Measurements from ENCODE around the gene POC1B. TPM values are rescaled to one million over a fixed set of nuclear protein-coding genes. Genes with fewer than 3 reads are reported as not detected.

The POC1B gene
- total RNA-seq, 1 experiment from 2014 or later = 17.8 TPM

DNA sequence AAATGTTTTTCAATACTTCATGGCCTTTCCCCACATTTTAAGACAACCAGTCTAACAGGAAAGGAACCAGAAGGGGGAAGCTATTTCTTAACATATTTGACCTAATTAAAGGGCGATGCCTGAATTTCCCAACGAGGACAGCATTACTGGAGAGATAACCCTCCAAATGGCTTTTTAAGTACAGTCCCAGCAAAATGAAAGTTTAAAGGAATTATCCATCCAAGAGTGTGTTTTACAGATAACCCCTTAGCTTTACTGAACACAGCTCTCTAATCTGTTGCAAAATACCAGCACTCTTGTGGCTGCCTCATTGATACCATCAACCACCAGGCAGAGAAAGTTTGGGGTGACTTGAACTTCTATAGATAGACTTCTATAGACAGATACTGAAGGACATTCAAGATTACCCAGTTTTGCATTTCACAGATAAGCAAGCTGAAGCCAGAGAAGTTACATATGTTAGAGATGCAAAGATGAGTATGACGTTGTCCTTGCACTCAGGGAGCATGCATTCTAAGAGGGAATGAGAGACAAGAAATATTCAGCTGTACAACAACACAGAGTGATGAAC, 132.2 kb downstream of the POC1B start (continued):
- TF ChIP-seq CTCF (IDR thresholded peaks at IDR 0.05) (no peak), TCF7 (CRISPR knock-in tag; IDR thresholded peaks at IDR 0.05; ENCODE audit: low read depth) (no peak), ZBTB21 (CRISPR knock-in tag; IDR thresholded peaks at IDR 0.05; ENCODE audit: borderline replicate concordance) (no peak)

- H3K4me3 Mint-ChIP-seq = no peak overlapping the region
- no peak for TF ChIP-seq ZNF423 (CRISPR knock-in tag; IDR thresholded peaks at IDR 0.05)
- TF ChIP-seq ATF3 (CRISPR knock-in tag; conservative IDR thresholded peaks at IDR 0.05) = no peak
- no peak for TF ChIP-seq ZNF317 (CRISPR knock-in tag; IDR thresholded peaks at IDR 0.05; ENCODE audit: borderline replicate concordance, low read depth)
- TF ChIP-seq NR3C1 (CRISPR knock-in tag; conservative IDR thresholded peaks at IDR 0.05; ENCODE audit: low read depth) = no peak
- TF ChIP-seq RORB (CRISPR knock-in tag; IDR thresholded peaks at IDR 0.05) = no peak
- TF ChIP-seq, protein P1, sequence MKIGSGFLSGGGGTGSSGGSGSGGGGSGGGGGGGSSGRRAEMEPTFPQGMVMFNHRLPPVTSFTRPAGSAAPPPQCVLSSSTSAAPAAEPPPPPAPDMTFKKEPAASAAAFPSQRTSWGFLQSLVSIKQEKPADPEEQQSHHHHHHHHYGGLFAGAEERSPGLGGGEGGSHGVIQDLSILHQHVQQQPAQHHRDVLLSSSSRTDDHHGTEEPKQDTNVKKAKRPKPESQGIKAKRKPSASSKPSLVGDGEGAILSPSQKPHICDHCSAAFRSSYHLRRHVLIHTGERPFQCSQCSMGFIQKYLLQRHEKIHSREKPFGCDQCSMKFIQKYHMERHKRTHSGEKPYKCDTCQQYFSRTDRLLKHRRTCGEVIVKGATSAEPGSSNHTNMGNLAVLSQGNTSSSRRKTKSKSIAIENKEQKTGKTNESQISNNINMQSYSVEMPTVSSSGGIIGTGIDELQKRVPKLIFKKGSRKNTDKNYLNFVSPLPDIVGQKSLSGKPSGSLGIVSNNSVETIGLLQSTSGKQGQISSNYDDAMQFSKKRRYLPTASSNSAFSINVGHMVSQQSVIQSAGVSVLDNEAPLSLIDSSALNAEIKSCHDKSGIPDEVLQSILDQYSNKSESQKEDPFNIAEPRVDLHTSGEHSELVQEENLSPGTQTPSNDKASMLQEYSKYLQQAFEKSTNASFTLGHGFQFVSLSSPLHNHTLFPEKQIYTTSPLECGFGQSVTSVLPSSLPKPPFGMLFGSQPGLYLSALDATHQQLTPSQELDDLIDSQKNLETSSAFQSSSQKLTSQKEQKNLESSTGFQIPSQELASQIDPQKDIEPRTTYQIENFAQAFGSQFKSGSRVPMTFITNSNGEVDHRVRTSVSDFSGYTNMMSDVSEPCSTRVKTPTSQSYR (CRISPR knock-in tag; IDR thresholded peaks at IDR 0.05) = no peak
- TF ChIP-seq EMX1 (CRISPR knock-in tag; IDR thresholded peaks at IDR 0.05) = no peak
- no peak for TF ChIP-seq TCF7 (CRISPR knock-in tag; IDR thresholded peaks at IDR 0.05; ENCODE audit: low read depth)
- TF ChIP-seq MAX (CRISPR knock-in tag; IDR thresholded peaks at IDR 0.05) = no peak
- no peak for TF ChIP-seq SMAD3 (CRISPR knock-in tag; IDR thresholded peaks at IDR 0.05; ENCODE audit: borderline replicate concordance)
- no peak for TF ChIP-seq ZBTB21 (CRISPR knock-in tag; IDR thresholded peaks at IDR 0.05; ENCODE audit: borderline replicate concordance)
- no peak for TF ChIP-seq ZNF425 (CRISPR knock-in tag; conservative IDR thresholded peaks at IDR 0.05)
- TF ChIP-seq NR1H2 (CRISPR knock-in tag; IDR thresholded peaks at IDR 0.05) = no peak
- TF ChIP-seq NFATC4 (CRISPR knock-in tag; IDR thresholded peaks at IDR 0.05) = no peak
- TF ChIP-seq, protein P2, sequence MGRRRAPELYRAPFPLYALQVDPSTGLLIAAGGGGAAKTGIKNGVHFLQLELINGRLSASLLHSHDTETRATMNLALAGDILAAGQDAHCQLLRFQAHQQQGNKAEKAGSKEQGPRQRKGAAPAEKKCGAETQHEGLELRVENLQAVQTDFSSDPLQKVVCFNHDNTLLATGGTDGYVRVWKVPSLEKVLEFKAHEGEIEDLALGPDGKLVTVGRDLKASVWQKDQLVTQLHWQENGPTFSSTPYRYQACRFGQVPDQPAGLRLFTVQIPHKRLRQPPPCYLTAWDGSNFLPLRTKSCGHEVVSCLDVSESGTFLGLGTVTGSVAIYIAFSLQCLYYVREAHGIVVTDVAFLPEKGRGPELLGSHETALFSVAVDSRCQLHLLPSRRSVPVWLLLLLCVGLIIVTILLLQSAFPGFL (CRISPR knock-in tag; IDR thresholded peaks at IDR 0.05; ENCODE audit: borderline replicate concordance) = no peak
- TF ChIP-seq, protein P3, sequence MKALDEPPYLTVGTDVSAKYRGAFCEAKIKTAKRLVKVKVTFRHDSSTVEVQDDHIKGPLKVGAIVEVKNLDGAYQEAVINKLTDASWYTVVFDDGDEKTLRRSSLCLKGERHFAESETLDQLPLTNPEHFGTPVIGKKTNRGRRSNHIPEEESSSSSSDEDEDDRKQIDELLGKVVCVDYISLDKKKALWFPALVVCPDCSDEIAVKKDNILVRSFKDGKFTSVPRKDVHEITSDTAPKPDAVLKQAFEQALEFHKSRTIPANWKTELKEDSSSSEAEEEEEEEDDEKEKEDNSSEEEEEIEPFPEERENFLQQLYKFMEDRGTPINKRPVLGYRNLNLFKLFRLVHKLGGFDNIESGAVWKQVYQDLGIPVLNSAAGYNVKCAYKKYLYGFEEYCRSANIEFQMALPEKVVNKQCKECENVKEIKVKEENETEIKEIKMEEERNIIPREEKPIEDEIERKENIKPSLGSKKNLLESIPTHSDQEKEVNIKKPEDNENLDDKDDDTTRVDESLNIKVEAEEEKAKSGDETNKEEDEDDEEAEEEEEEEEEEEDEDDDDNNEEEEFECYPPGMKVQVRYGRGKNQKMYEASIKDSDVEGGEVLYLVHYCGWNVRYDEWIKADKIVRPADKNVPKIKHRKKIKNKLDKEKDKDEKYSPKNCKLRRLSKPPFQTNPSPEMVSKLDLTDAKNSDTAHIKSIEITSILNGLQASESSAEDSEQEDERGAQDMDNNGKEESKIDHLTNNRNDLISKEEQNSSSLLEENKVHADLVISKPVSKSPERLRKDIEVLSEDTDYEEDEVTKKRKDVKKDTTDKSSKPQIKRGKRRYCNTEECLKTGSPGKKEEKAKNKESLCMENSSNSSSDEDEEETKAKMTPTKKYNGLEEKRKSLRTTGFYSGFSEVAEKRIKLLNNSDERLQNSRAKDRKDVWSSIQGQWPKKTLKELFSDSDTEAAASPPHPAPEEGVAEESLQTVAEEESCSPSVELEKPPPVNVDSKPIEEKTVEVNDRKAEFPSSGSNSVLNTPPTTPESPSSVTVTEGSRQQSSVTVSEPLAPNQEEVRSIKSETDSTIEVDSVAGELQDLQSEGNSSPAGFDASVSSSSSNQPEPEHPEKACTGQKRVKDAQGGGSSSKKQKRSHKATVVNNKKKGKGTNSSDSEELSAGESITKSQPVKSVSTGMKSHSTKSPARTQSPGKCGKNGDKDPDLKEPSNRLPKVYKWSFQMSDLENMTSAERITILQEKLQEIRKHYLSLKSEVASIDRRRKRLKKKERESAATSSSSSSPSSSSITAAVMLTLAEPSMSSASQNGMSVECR (CRISPR knock-in tag; IDR thresholded peaks at IDR 0.05; ENCODE audit: borderline replicate concordance) = no peak
- no peak for TF ChIP-seq JAZF1 (CRISPR knock-in tag; IDR thresholded peaks at IDR 0.05)
- no peak for TF ChIP-seq ELF4 (CRISPR knock-in tag; IDR thresholded peaks at IDR 0.05; ENCODE audit: low read depth)
- H3K4me1 Mint-ChIP-seq = peaks cover 11% of the 10 kb centered on the region
- ChIA-PET CTCF (no interaction called here), POLR2A (no interaction called here)
- no peaks in the 10 kb centered on the region for H3K9me3 Mint-ChIP-seq
- DNase-seq (ENCODE audit: low spot score) (no peak), ATAC-seq (no peak)
- H3K36me3 Mint-ChIP-seq = no peaks in the 10 kb centered on the region
- H3K27me3 Mint-ChIP-seq (ENCODE audit: low read depth) = no peaks in the 10 kb centered on the region
- H3K27ac Mint-ChIP-seq = no peak overlapping the region
These were observed 133.5 kb downstream of the POC1B start for GRCh38 chr12:89392391-89392790.

Measured in WTC11 (cell line).